DMS53 treated with DMSO at 0.1 percent for 48 hours (cell line): ENCODE data around the gene STK24.
A peak's percentile ranks its signal among the peaks of the same experiment; 100 is the strongest.
"Not testable (repeated sequence)": the region's sequence is repeated elsewhere in the genome, so short reads cannot be mapped to it uniquely, and the experiment has no call there.

Experiments
- DNase-seq: peaks from one replicate; lab custom pipeline; 2025; ENCODE audit not compliant: unreplicated experiment; lab: John Stamatoyannopoulos, UW

STK24 gene

GRCh38 chr13:98576963-98577835 lies at the start of gene STK24:
Gene STK24, minus strand, starts transcription at chr13:98577107. Its CDS starts 321 bp downstream, at chr13:98576786.
- DNase-seq, result peak; percentile 17

GRCh38 chr13:98626298-98626935 lies 49.5 kb upstream of the STK24 start:
- DNase-seq, result no peak

GRCh38 chr13:98624589-98624988 lies 47.7 kb upstream of the STK24 start:
- not testable (repeated sequence) for DNase-seq

GRCh38 chr13:98622931-98623331 lies 46.0 kb upstream of the STK24 start:
- no peak for DNase-seq

- DNase-seq, result no peak
Measured at GRCh38 chr13:98619556-98619955, 42.6 kb upstream of the STK24 start.

GRCh38 chr13:98615595-98615994 lies 38.7 kb upstream of the STK24 start:
- DNase-seq, result not testable (repeated sequence)

GRCh38 chr13:98613591-98613990 lies 36.7 kb upstream of the STK24 start:
- no peak for DNase-seq

GRCh38 chr13:98609756-98610155 lies 32.8 kb upstream of the STK24 start:
- DNase-seq, result no peak

GRCh38 chr13:98606296-98606695 lies 29.4 kb upstream of the STK24 start:
- no peak for DNase-seq

GRCh38 chr13:98599502-98600328 lies 22.8 kb upstream of the STK24 start:
- no peak for DNase-seq

GRCh38 chr13:98598043-98598442 lies 21.1 kb upstream of the STK24 start:
- DNase-seq, result no peak

- DNase-seq, result no peak
Measured at GRCh38 chr13:98595134-98595533, 18.2 kb upstream of the STK24 start.

- no peak for DNase-seq
Measured at GRCh38 chr13:98592362-98592732, 15.4 kb upstream of the STK24 start.

- DNase-seq, result no peak
Measured at GRCh38 chr13:98591721-98592361, 14.9 kb upstream of the STK24 start.

- DNase-seq, result not testable (repeated sequence)
Measured at GRCh38 chr13:98590471-98590870, 13.6 kb upstream of the STK24 start.

GRCh38 chr13:98589516-98589915 lies 12.6 kb upstream of the STK24 start:
- DNase-seq, result not testable (repeated sequence)

GRCh38 chr13:98586400-98587345 lies 9.8 kb upstream of the STK24 start:
- DNase-seq, result no peak

- no peak for DNase-seq
Measured at GRCh38 chr13:98585946-98586345, 9.0 kb upstream of the STK24 start.

GRCh38 chr13:98585398-98585754 lies 8.5 kb upstream of the STK24 start:
- no peak for DNase-seq
